Subcutaneous adipose tissue (tissue), 4 donors: ENCODE measurements around the gene FKBP15. TPM values are rescaled to one million over a fixed set of nuclear protein-coding genes. Genes with fewer than 3 reads are reported as not detected.

Source experiments
- total RNA-seq, 4 donors: library from RNA; depleted of rRNA; stranded (reverse); fragments of >200 nt; gene quantifications; one replicate each; pipeline ENCODE4 v1.1.0, GENCODE V29; 2016
- TF ChIP-seq, protein P1 (sequence below): fragments of 450-650 bp; IDR thresholded peaks from one replicate; pipeline ENCODE4 v1.5.1; 2016; ENCODE audit warnings: low read depth, mild to moderate bottlenecking, control low read depth, antibody characterized with exemption, moderate library complexity

The FKBP15 gene
- total RNA-seq, 4 donors from 2014 or later: 24.9 to 51.7 (median 32.0) TPM

DNA sequence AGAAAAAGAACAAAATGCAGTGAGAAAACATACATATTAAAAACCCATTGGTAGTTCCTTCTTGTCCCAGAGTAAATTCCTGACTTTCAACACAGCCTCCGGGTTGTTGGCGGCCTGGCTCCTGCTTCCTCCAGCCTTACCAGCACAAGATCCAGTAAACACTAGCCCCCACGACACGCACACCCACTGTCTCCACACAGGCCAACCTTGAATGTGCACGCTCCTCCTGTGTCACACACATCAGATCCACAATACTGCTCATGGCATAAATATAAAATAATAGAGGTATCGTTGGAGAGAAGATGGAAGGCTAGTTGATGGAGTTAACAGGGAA lies 72.7 kb downstream of the FKBP15 start:
- TF ChIP-seq, protein P1, sequence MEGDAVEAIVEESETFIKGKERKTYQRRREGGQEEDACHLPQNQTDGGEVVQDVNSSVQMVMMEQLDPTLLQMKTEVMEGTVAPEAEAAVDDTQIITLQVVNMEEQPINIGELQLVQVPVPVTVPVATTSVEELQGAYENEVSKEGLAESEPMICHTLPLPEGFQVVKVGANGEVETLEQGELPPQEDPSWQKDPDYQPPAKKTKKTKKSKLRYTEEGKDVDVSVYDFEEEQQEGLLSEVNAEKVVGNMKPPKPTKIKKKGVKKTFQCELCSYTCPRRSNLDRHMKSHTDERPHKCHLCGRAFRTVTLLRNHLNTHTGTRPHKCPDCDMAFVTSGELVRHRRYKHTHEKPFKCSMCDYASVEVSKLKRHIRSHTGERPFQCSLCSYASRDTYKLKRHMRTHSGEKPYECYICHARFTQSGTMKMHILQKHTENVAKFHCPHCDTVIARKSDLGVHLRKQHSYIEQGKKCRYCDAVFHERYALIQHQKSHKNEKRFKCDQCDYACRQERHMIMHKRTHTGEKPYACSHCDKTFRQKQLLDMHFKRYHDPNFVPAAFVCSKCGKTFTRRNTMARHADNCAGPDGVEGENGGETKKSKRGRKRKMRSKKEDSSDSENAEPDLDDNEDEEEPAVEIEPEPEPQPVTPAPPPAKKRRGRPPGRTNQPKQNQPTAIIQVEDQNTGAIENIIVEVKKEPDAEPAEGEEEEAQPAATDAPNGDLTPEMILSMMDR: no peak

DNA sequence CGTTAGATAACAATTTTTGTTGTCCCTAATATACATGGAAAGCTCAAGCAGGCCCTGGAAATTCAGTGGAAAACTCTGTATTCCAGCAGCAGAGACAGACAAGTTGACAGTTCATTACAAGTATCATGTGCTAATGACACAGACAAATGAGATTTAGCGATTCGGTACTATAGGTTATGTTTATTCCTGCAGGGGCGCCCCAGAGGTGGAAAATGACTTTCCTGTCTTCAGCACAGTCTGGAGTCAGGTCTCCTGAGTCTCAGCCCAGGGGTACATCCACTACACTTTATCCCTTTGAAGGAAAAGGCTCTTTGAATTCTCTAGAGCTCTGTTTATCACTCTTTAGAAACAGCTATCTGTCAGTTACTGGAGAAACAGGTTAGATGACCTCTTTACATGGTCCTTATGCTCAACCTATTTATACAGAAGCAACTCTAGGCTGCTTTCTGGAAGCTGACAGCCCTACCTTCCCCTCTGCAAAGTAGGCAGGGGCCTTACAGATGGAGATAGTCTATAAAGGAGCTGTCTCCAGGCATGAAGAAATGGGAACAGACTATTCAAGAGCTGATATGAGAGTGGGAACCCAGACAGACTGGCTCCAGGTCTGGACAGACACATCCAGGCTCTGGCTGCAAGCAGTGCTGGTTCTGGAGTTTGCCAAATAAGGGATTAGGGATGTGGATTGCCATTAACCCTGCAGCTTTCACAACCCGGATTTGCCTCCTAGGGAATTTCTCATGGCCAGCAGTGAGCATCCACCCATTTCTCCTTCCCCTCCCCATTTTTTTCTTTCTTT lies 77.4 kb downstream of the FKBP15 start:
- TF ChIP-seq, protein P1: no peak

DNA sequence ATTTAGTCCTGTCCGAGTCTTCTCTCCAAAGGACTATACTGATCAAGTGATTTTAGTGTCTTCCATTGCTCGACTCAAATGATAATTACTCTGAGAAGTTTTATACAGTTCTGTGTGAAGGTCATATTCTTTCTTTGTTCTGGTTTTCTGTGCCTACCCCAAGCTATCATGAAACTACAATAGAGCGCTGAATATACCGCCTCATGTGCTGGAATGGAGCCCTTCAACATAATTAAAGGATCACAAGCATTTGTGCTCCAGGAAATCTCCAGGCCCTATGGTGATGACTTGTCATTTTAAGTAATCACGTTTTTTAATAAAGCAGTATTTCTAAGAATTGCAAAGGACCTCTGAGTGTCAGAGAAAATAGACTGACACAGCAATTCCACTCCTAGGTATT lies 81.1 kb downstream of the FKBP15 start:
- TF ChIP-seq, protein P1: no peak

DNA sequence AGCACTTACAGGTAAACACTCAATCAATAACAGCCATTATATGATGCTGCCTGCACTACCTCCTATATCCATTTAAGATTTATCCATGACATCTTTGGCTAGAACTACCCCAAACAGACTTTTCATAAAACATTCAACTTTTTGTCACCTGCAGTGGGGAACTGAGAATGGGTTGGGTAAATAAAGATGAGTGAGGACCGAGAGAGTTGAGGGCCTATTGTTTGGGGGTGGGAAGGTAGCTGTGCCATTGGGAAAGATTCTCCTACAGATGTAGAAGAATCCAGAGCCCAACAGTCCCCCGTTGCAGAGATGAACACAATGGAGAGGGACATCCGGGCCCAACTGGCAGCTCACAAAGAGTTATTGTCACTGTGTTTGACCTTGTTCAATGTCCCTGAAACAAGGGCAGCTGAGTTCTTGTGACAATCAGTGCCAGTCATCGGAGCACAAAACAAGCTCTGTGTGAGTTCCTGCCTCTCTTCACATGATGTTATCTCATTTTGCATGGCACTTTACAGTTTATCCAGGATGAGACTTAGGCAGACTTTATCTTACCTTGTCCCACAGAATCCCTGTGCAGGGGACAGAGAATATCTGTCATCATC lies 81.8 kb downstream of the FKBP15 start:
- TF ChIP-seq, protein P1: no peak

DNA sequence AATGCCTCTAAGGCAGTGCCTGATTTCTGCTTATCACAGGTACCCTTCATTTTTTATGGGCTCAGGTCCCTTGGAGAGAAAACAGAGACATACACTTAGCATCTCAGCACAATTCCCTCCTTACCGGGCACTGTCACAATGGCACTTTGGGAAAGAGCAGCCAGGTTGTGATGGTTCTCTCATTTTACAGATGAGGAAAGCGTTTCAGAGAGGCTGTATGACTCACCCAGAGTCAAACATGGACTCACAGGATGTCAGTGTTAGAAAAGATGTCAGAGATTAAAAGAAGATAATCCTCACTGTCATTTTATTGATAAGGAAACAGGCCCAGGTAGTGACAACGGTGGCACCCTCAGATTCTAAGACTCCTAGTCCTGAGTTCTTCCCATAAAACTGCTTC lies 82.3 kb downstream of the FKBP15 start:
- TF ChIP-seq, protein P1: no peak

DNA sequence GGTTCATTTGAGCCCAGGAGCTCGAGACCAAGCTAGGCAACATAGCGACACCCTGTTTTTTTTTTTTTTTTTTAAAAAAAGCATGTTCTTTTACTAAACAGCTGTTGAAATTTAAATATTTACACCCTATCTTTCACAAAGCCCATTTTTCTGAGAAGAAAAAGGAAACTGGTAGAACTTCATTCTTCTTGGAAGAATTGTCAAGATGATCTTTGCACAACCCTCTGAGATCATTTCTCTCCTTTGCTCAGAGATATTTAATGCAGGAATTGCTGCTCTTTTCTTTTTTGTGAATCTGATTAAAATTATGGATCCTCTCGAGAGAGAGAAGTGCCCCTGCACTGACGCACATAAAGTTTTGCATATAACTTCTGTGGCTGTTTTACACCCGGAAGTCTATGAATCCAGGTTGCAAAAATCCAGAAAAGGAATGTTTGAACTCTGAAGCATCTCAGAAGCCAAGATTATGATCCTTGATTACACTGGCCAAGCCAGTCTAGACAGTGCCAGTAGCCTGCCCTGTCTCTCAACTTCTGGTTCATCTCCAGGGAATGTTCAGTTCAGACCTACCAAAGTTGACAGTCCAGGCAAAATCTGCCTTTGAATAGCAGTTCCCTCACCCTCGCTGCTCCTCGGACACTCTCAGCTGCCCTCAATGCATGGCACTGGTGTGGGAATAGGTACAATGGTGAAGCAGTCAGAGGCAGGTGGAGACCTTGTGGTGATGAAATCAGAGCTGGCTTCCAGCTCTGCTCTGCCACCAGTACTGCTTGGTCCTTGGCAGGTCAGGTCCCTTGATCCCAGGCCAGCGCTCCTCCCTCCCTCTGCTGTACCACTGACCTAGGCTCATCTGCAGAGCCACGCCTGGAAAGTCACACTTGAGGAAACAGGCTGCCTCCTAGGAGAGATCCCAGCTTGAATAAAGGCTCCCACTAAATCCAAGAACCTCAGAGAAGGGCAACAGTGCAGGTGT lies 83.6 kb downstream of the FKBP15 start:
- TF ChIP-seq, protein P1: no peak
